Measurements from ENCODE around the gene QPCTL.

QPCTL gene

DNA sequence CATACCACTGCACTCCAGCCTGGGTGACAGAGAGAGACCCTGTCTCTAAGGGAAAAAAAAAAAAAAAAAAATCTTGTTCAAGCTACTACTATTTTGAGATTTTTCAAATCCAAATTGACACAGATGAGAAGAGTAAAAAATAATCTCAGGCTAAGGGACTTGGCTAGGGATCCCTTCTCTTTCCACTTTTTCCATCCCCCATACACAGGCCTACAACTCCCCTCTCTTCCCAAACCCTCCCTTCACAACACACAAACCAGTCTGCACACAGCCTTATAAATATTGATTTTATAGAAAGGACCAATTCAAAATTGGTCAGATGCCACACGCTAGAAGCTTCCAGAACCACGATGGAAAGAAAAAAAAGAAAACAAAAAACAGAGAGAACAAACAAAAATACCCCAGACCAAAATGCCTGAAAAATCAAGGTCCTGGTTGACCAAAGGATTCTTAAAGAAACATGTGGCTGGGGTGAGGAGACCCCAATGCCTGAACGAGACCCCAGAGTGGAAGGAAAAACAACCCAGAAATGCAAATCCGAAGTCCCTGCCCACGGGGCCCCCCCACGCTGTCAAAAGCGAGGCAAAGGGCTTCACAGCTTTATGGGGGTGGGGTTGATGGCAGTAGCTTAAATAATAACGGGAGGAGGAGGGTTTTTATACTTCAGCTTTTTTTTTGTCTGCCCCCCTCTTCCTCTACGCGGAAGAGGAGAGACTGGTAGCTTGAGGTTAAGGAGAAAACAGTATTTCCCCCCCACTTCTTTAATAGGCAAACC, 18.1 kb downstream of the QPCTL start:
- Histone ChIP-seq H3K36me3 (replicated peaks) (peaks cover 16% of the 10 kb centered on the region), H3K4me3 (ENCODE audit: low read depth, low read length) (no peak overlapping the region), H3K27ac (no peak overlapping the region), H3K27me3 (replicated peaks) (no peaks in the 10 kb centered on the region)
- no peak for DNase-seq
- in situ Hi-C loops (cut with HindIII; ENCODE audit: low pct_ligation_motif_present, low sequenced_read_pairs), result no loop called here
- TF ChIP-seq, protein P1, sequence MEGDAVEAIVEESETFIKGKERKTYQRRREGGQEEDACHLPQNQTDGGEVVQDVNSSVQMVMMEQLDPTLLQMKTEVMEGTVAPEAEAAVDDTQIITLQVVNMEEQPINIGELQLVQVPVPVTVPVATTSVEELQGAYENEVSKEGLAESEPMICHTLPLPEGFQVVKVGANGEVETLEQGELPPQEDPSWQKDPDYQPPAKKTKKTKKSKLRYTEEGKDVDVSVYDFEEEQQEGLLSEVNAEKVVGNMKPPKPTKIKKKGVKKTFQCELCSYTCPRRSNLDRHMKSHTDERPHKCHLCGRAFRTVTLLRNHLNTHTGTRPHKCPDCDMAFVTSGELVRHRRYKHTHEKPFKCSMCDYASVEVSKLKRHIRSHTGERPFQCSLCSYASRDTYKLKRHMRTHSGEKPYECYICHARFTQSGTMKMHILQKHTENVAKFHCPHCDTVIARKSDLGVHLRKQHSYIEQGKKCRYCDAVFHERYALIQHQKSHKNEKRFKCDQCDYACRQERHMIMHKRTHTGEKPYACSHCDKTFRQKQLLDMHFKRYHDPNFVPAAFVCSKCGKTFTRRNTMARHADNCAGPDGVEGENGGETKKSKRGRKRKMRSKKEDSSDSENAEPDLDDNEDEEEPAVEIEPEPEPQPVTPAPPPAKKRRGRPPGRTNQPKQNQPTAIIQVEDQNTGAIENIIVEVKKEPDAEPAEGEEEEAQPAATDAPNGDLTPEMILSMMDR (IDR thresholded peaks at IDR 0.05; ENCODE audit: low read depth, low read length, missing control alignments), result no peak

DNA sequence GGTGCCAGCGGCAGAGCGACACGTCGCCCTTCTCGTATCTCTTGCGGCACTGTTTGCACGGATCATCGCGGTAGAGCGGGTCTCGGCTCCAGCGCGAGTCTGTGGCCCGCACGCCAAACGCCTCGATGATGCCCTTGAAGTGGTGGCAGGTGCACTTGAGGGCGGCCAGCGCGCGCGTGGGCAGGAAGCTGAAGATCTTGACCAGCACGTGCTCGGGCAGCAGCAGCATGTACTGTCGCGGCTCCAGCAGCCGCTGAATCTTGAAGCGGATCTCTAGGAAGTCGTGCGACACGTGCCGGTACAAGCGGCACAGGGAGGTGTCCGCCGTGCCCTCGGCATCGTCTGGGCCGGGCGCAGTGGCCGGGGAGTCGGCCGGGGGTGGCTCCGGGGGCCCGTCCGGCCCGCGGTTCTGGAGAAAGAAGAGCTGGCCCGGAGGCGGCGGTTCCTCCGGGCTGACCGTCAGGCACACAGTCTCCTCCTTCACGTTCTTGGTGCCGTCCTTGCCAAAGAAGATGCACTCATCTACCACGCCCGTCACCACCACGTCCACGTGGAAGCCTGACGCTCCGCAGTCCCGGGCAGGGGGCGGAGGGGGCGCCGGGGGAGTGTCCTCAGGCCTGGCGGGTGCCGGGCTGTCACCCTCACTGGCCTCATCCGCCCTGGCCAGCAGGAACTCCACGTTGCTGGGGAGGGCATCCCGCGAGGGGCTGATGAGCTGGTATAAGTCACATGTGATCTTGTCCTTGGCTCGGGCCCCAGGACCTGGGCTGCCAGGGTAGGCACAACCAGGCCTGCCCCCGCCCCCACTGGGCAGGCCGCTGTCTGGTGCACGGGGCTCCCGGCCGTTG, 19.6 kb downstream of the QPCTL start:
- Histone ChIP-seq H3K27me3 (replicated peaks) (no peaks in the 10 kb centered on the region), H3K36me3 (replicated peaks) (peaks cover 16% of the 10 kb centered on the region), H3K4me3 (ENCODE audit: low read depth, low read length) (no peak overlapping the region), H3K27ac (no peak overlapping the region)
- in situ Hi-C loops (cut with HindIII; ENCODE audit: low pct_ligation_motif_present, low sequenced_read_pairs), result no loop called here
- TF ChIP-seq, protein P1 (IDR thresholded peaks at IDR 0.05; ENCODE audit: low read depth, low read length, missing control alignments), result no peak
- DNase-seq, result no peak

DNA sequence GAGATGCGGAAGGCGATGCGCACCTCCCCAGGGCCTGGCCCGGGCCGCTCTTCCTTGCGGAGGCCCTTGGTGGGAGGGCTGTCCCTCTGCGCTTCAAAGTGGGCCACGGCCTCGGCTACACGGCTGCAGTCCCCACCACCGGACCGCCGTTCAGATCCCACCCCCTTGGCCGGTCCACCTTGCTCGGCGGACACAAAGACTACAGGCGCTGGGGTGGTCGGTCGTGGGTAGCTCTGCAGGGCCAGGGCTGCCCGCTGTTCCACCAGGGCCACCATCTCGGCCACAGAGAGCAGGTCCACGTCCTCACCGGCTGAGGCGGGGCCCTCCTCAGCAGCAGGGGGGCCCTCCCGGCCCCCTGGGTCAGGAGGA, 20.2 kb downstream of the QPCTL start:
- H3K27ac ChIP-seq, result no peak overlapping the region
- peaks cover 16% of the 10 kb centered on the region for H3K36me3 ChIP-seq (replicated peaks)
- in situ Hi-C loops (cut with HindIII; ENCODE audit: low pct_ligation_motif_present, low sequenced_read_pairs), result no loop called here
- TF ChIP-seq, protein P1 (IDR thresholded peaks at IDR 0.05; ENCODE audit: low read depth, low read length, missing control alignments), result no peak
- no peak overlapping the region for H3K4me3 ChIP-seq (ENCODE audit: low read depth, low read length)
- no peaks in the 10 kb centered on the region for H3K27me3 ChIP-seq (replicated peaks)
- no peak for DNase-seq

DNA sequence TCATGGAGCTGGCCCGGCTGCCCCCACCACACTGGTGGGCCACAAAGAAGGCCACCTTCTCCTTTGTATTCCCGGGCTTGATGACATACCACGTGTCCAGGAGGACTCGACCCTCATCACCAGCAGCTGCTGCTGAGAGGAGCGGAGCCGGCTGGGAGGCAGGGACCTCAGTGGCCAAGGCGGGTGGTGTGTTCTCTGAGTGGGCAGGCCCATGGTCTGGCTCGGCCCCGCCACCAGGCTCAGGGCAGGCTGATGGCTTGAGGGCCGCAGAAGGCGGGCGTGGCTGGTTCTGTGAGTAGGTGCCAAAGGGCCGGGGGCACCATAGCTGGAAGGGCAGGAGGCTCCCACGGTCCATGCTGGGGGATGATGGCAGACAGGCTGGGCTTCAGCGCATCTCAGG, 20.7 kb downstream of the QPCTL start:
- TF ChIP-seq, protein P1 (IDR thresholded peaks at IDR 0.05; ENCODE audit: low read depth, low read length, missing control alignments), result no peak
- in situ Hi-C loops (cut with HindIII; ENCODE audit: low pct_ligation_motif_present, low sequenced_read_pairs), result no loop called here
- Histone ChIP-seq H3K36me3 (replicated peaks) (peaks cover 16% of the 10 kb centered on the region), H3K27me3 (replicated peaks) (no peaks in the 10 kb centered on the region), H3K27ac (no peak overlapping the region), H3K4me3 (ENCODE audit: low read depth, low read length) (no peak overlapping the region)
- DNase-seq, result no peak

DNA sequence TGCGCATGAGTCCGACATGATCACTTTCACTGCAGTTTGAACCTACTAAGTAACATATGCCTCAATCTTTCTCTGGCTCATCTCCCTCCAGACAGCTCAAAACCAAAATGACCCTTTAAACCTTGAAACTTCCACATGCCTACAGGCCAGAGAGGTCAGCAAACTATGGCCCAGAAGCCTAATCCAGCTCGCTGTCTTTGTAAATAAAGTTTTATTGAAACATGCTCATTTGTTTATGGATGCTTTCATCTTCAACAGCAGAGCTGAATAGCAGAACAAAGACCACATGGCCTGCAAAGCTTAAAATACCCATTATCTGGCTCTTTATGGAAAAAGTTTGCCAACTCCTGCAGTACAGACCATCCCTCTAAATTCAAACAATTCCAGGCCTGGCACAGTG, 22.7 kb downstream of the QPCTL start:
- in situ Hi-C loops (cut with HindIII; ENCODE audit: low pct_ligation_motif_present, low sequenced_read_pairs), result no loop called here
- DNase-seq, result no peak

More for the DNA sequence above, 22.7 kb downstream of the QPCTL start:
- TF ChIP-seq, protein P1 (IDR thresholded peaks at IDR 0.05; ENCODE audit: low read depth, low read length, missing control alignments), result no peak
- no peak overlapping the region for H3K4me3 ChIP-seq (ENCODE audit: low read depth, low read length)
- no peaks in the 10 kb centered on the region for H3K27me3 ChIP-seq (replicated peaks)
- no peak overlapping the region for H3K27ac ChIP-seq
- peaks cover 16% of the 10 kb centered on the region for H3K36me3 ChIP-seq (replicated peaks)
